ENCODE measurements around the gene CLDND2.

DNA sequence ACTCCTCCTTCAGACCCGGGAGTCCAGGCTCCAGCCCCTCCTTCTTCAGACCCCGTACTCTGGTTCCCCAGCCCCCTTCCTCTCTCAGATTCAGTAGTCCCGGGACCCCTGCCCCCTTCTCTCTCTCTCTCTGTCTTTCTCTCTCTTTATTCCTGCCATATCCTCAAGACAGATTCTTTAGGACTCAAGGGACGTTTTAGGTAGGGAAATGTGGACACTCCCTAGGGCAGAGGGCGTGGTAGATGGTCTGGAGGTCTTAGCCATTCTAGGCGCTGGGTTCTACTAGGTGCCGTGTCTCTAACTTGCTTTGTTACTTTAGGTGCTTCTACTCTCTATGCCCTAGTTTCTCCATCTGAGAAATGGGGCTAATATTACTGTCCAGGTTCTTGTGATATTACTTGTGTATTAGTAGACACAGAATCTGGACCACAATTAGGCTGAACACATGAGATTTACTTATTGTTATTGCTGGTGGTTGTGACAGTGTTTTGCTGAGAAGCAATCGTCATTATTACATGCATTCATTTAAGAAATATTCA is 22.3 kb upstream of the CLDND2 start:
- TF ChIP-seq, protein P1, sequence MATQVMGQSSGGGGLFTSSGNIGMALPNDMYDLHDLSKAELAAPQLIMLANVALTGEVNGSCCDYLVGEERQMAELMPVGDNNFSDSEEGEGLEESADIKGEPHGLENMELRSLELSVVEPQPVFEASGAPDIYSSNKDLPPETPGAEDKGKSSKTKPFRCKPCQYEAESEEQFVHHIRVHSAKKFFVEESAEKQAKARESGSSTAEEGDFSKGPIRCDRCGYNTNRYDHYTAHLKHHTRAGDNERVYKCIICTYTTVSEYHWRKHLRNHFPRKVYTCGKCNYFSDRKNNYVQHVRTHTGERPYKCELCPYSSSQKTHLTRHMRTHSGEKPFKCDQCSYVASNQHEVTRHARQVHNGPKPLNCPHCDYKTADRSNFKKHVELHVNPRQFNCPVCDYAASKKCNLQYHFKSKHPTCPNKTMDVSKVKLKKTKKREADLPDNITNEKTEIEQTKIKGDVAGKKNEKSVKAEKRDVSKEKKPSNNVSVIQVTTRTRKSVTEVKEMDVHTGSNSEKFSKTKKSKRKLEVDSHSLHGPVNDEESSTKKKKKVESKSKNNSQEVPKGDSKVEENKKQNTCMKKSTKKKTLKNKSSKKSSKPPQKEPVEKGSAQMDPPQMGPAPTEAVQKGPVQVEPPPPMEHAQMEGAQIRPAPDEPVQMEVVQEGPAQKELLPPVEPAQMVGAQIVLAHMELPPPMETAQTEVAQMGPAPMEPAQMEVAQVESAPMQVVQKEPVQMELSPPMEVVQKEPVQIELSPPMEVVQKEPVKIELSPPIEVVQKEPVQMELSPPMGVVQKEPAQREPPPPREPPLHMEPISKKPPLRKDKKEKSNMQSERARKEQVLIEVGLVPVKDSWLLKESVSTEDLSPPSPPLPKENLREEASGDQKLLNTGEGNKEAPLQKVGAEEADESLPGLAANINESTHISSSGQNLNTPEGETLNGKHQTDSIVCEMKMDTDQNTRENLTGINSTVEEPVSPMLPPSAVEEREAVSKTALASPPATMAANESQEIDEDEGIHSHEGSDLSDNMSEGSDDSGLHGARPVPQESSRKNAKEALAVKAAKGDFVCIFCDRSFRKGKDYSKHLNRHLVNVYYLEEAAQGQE (IDR thresholded peaks at IDR 0.05), result no peak
- TF ChIP-seq, protein P2, sequence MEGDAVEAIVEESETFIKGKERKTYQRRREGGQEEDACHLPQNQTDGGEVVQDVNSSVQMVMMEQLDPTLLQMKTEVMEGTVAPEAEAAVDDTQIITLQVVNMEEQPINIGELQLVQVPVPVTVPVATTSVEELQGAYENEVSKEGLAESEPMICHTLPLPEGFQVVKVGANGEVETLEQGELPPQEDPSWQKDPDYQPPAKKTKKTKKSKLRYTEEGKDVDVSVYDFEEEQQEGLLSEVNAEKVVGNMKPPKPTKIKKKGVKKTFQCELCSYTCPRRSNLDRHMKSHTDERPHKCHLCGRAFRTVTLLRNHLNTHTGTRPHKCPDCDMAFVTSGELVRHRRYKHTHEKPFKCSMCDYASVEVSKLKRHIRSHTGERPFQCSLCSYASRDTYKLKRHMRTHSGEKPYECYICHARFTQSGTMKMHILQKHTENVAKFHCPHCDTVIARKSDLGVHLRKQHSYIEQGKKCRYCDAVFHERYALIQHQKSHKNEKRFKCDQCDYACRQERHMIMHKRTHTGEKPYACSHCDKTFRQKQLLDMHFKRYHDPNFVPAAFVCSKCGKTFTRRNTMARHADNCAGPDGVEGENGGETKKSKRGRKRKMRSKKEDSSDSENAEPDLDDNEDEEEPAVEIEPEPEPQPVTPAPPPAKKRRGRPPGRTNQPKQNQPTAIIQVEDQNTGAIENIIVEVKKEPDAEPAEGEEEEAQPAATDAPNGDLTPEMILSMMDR (IDR thresholded peaks at IDR 0.05; ENCODE audit: low read depth, low read length, missing input control), result no peak
- TF ChIP-seq YY1 (IDR thresholded peaks at IDR 0.05) (no peak), FOXA1 (IDR thresholded peaks at IDR 0.05) (no peak), JUND (IDR thresholded peaks at IDR 0.05) (no peak), NR2F2 (IDR thresholded peaks at IDR 0.05) (no peak), TAF1 (conservative IDR thresholded peaks at IDR 0.05) (no peak), EGR1 (IDR thresholded peaks at IDR 0.05; ENCODE audit: low read depth in 2 of 2) (no peak)
- TF ChIP-seq, protein P3, sequence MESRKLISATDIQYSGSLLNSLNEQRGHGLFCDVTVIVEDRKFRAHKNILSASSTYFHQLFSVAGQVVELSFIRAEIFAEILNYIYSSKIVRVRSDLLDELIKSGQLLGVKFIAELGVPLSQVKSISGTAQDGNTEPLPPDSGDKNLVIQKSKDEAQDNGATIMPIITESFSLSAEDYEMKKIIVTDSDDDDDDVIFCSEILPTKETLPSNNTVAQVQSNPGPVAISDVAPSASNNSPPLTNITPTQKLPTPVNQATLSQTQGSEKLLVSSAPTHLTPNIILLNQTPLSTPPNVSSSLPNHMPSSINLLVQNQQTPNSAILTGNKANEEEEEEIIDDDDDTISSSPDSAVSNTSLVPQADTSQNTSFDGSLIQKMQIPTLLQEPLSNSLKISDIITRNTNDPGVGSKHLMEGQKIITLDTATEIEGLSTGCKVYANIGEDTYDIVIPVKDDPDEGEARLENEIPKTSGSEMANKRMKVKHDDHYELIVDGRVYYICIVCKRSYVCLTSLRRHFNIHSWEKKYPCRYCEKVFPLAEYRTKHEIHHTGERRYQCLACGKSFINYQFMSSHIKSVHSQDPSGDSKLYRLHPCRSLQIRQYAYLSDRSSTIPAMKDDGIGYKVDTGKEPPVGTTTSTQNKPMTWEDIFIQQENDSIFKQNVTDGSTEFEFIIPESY (IDR thresholded peaks at IDR 0.05), result no peak
